ENCODE results near the gene SLC27A2.

The SLC27A2 gene

DNA sequence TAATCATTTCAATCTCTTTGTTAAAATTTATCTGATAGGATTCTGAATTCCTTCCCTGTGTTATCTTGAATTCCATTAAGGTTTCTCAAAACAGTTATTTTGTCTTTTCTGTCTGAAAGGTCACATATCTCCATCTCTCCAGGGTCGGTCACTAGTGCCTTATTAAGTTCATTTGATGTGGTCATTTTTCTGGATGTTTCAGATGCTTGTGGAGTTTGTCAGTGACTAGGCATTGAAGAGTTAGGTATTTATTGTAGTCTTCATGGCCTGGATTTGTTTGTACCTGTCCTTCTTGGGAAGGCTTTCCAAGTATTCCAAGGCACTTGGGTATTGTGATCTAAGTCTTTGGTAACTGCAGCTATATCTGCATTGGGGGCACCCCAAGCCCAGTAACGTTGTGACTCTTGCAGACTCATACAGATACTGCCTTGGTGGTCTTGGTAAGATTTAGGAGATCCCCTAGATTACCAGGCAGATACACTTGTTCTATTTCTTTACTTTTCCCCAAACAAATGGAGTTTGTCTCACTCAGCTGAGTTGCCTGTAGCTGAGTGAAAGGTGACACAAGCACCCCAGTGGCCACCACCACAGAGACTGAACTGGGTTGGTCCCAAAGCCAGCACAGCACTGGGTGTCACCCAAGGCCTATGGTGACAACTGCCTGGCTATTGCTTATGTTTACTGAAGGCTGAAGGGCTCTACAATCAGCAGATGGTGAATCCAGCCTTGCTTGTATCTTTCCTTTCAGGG lies 18.9 kb upstream of the SLC27A2 start:
- no peak for TF ChIP-seq CTCF (IDR thresholded peaks at IDR 0.05; ENCODE audit: insufficient read depth, low read length, poor library complexity, severe bottlenecking)
- TF ChIP-seq EZH2phosphoT487 (conservative IDR thresholded peaks at IDR 0.05; ENCODE audit: low read length): no peak
- H3K9me2 ChIP-seq (replicated peaks; ENCODE audit: insufficient read depth, low read length): no peaks in the 10 kb centered on the region
- H3K36me3 ChIP-seq (ENCODE audit: low read length): no peaks in the 10 kb centered on the region
- no peaks in the 10 kb centered on the region for H3K9me3 ChIP-seq (ENCODE audit: insufficient read depth, low read length)
- no peak overlapping the region for H3K27ac ChIP-seq (ENCODE audit: low read depth, low read length)
- H3K79me2 ChIP-seq (ENCODE audit: insufficient read depth, low read length): no peaks in the 10 kb centered on the region
- H3K27me3 ChIP-seq (ENCODE audit: low read length): no peaks in the 10 kb centered on the region
- no peak overlapping the region for H3K4me3 ChIP-seq (ENCODE audit: insufficient read depth, low read length, poor library complexity, severe bottlenecking)
- no peaks in the 10 kb centered on the region for H4K20me1 ChIP-seq (ENCODE audit: low read depth, low read length)
- H3K4me2 ChIP-seq (ENCODE audit: low read depth, low read length, poor library complexity, severe bottlenecking): no peak overlapping the region
- H2AFZ ChIP-seq (ENCODE audit: low read depth, low read length, severe bottlenecking): no peak overlapping the region
- H3K9ac ChIP-seq (ENCODE audit: low read length): no peak overlapping the region
- H3F3A ChIP-seq (ENCODE audit: insufficient read depth): no peaks in the 10 kb centered on the region

DNA sequence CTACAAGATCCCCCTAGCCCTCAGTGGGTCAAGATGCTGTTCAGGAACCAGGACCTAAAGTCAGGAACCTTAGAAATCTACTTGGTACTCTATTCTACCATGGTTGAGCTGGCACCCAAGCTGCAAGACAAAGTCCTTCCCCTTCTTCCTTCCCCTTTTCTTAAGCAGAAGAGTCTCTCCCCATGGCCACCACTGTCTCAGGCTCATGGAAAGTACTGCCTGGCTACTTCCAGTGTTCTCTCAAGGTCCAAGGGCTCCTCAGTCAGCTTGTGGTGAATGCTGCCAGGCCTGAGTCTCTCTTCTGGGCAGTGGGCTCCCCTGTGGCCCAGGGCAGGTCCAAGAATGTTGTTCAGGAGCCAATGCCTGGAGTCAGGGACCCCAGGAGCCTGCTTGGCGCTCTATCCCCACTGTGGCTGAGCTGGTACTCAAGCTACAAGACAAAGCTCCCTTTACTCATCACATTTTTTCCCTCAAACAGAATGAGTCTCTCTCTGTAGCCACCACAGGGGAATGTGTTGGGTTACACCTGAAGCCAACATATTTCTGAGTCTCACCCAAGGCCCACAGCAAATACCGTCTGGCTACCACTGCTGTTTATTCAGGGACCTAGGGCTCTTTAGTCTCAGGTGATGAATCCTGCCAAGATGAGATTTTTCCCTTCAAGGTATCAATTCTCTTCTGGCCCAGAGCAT lies 18.1 kb upstream of the SLC27A2 start:
- Histone ChIP-seq H3K9me2 (replicated peaks; ENCODE audit: insufficient read depth, low read length) (no peaks in the 10 kb centered on the region), H3K9me3 (ENCODE audit: insufficient read depth, low read length) (no peaks in the 10 kb centered on the region), H3K27ac (ENCODE audit: low read depth, low read length) (no peak overlapping the region), H3K79me2 (ENCODE audit: insufficient read depth, low read length) (no peaks in the 10 kb centered on the region), H3K9ac (ENCODE audit: low read length) (no peak overlapping the region), H3K4me2 (ENCODE audit: low read depth, low read length, poor library complexity, severe bottlenecking) (no peak overlapping the region), H2AFZ (ENCODE audit: low read depth, low read length, severe bottlenecking) (no peak overlapping the region), H3F3A (ENCODE audit: insufficient read depth) (no peaks in the 10 kb centered on the region), H3K27me3 (ENCODE audit: low read length) (no peaks in the 10 kb centered on the region), H4K20me1 (ENCODE audit: low read depth, low read length) (no peaks in the 10 kb centered on the region), H3K4me3 (ENCODE audit: insufficient read depth, low read length, poor library complexity, severe bottlenecking) (no peak overlapping the region), H3K36me3 (ENCODE audit: low read length) (no peaks in the 10 kb centered on the region)
- TF ChIP-seq CTCF (IDR thresholded peaks at IDR 0.05; ENCODE audit: insufficient read depth, low read length, poor library complexity, severe bottlenecking) (no peak), EZH2phosphoT487 (conservative IDR thresholded peaks at IDR 0.05; ENCODE audit: low read length) (no peak)

- no peak overlapping the region for H3K4me2 ChIP-seq (ENCODE audit: low read depth, low read length, poor library complexity, severe bottlenecking)
- H4K20me1 ChIP-seq (ENCODE audit: low read depth, low read length): no peaks in the 10 kb centered on the region
- H3F3A ChIP-seq (ENCODE audit: insufficient read depth): no peaks in the 10 kb centered on the region
- H3K27me3 ChIP-seq (ENCODE audit: low read length): no peaks in the 10 kb centered on the region
- no peak for TF ChIP-seq EZH2phosphoT487 (conservative IDR thresholded peaks at IDR 0.05; ENCODE audit: low read length)
- TF ChIP-seq CTCF (IDR thresholded peaks at IDR 0.05; ENCODE audit: insufficient read depth, low read length, poor library complexity, severe bottlenecking): no peak
- H3K9me3 ChIP-seq (ENCODE audit: insufficient read depth, low read length): no peaks in the 10 kb centered on the region
- no peaks in the 10 kb centered on the region for H3K36me3 ChIP-seq (ENCODE audit: low read length)
- no peak overlapping the region for H3K27ac ChIP-seq (ENCODE audit: low read depth, low read length)
- no peak overlapping the region for H3K9ac ChIP-seq (ENCODE audit: low read length)
- H3K79me2 ChIP-seq (ENCODE audit: insufficient read depth, low read length): no peaks in the 10 kb centered on the region
- no peak overlapping the region for H3K4me3 ChIP-seq (ENCODE audit: insufficient read depth, low read length, poor library complexity, severe bottlenecking)
- H2AFZ ChIP-seq (ENCODE audit: low read depth, low read length, severe bottlenecking): no peak overlapping the region
- H3K9me2 ChIP-seq (replicated peaks; ENCODE audit: insufficient read depth, low read length): no peaks in the 10 kb centered on the region
Measured at GRCh38 chr15:50164458-50164857, 17.5 kb upstream of the SLC27A2 start.

Data from SU-DHL-6 (cell line).